Activated naive CD8-positive, alpha-beta T cell treated with anti-CD3 and anti-CD28 coated beads, Interleukin-2, amount 50 U/mL, for 24 hours (primary cell): ENCODE data around the gene ZNF511.

ENCODE experiments used
- ATAC-seq: fragments of 150-1000 bp; cut with Tn5 transposase; one replicate; pipeline ENCODE4 v1.10.0; 2021
- DNase-seq: peaks from one replicate; pipeline ENCODE4 v3.0.0; 2021
- H3K27ac Mint-ChIP-seq: one replicate; pipeline ENCODE4 v1.8.0; 2021; ENCODE audit warnings: mild to moderate bottlenecking, mixed read lengths
- H3K27me3 Mint-ChIP-seq: one replicate; pipeline ENCODE4 v1.8.0; 2021; ENCODE audit warnings: mixed read lengths
- H3K36me3 Mint-ChIP-seq: one replicate; pipeline ENCODE4 v1.8.0; 2021; ENCODE audit warnings: low read depth, mixed read lengths
- H3K4me1 Mint-ChIP-seq: one replicate; pipeline ENCODE4 v1.8.0; 2021; ENCODE audit warnings: mixed read lengths
- H3K4me3 Mint-ChIP-seq: one replicate; pipeline ENCODE4 v1.8.0; 2021; ENCODE audit warnings: mild to moderate bottlenecking, moderate library complexity, mixed read lengths
- H3K9me3 Mint-ChIP-seq: one replicate; pipeline ENCODE4 v1.8.0; 2021; ENCODE audit warnings: mixed read lengths

Gene ZNF511

DNA sequence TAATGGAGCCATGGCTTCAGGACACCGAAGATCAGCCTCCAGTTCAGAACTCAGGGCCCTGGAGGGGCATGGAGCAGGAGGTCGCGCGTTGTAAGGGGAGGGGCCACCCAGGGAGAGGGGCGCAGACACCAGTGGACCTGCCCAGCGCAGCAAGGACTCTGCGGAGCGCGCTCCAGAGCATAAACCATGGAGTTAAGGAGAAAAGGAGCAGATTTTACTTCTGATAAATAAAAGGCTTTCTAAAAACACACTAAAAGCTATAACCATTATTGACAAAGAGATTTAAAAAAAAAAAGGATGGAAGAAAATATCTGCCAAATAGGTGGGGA is 17.5 kb downstream of the ZNF511 start:
- H3K36me3 Mint-ChIP-seq: no peaks in the 10 kb centered on the region
- H3K27me3 Mint-ChIP-seq: peaks cover 37% of the 10 kb centered on the region
- H3K4me3 Mint-ChIP-seq: no peak overlapping the region
- peaks cover 11% of the 10 kb centered on the region for H3K4me1 Mint-ChIP-seq
- DNase-seq: no peak
- H3K9me3 Mint-ChIP-seq: no peaks in the 10 kb centered on the region
- H3K27ac Mint-ChIP-seq: no peak overlapping the region
- ATAC-seq: no peak

GRCh38 chr10:133326745-133327650 is 18.3 kb downstream of the ZNF511 start:
- no peaks in the 10 kb centered on the region for H3K36me3 Mint-ChIP-seq
- DNase-seq: no peak
- peaks cover 11% of the 10 kb centered on the region for H3K4me1 Mint-ChIP-seq
- no peak for ATAC-seq
- H3K4me3 Mint-ChIP-seq: no peak overlapping the region
- H3K9me3 Mint-ChIP-seq: no peaks in the 10 kb centered on the region
- H3K27ac Mint-ChIP-seq: no peak overlapping the region
- H3K27me3 Mint-ChIP-seq: peaks cover 42% of the 10 kb centered on the region

GRCh38 chr10:133327651-133328357 is 19.1 kb downstream of the ZNF511 start:
- peaks cover 11% of the 10 kb centered on the region for H3K4me1 Mint-ChIP-seq
- H3K27me3 Mint-ChIP-seq: peaks cover 50% of the 10 kb centered on the region
- no peak overlapping the region for H3K4me3 Mint-ChIP-seq
- no peak for DNase-seq
- no peaks in the 10 kb centered on the region for H3K36me3 Mint-ChIP-seq
- no peak overlapping the region for H3K27ac Mint-ChIP-seq
- no peak for ATAC-seq
- no peaks in the 10 kb centered on the region for H3K9me3 Mint-ChIP-seq

DNA sequence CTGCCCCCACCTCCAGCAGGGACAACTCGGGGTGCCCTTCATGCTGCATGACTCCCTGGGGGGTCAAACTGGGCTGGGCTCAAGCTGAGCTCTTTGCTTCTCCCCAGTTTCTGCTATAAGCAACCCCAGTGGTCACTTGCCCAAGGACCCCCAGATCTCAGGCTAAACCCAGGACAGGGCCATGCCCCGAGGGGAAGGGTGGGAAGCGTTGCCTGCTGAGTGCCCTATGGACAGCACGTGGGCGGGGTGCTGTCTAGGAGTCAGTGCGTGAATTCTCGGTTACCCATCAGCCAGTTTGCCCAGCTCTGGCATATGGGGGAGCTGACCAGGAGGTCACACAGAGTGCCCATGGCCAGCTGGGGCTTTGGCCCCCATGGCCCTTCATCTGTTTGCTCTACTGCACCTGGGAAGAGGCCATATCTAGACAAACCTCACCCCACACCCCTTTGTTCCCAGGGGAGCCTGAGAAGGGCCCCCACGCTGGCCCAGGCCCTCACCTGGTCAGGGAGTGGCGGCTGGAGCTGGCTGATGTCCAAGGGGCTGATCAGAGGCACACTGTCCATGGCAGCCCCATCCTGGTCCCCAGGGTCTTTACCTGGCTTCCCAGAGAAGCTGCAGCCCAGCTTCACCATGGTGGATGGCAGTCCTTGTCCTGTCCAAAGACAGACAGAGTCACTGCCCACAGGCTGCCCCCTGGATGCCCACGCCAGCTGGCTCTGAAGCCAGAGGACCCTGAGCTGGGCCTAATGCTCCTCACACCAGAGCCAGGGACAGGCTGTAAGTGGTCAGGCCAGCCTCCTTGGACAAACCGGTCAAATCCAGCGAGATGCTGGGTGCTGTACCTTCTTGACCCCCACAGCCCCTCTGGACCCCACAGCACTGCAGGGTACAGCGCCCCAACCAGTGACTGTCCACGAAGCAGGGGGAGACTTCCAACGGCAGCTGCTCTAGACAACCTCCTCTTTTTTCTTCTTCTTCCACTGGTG is 19.9 kb downstream of the ZNF511 start:
- Mint-ChIP-seq H3K27me3 (peaks cover 52% of the 10 kb centered on the region), H3K27ac (no peak overlapping the region), H3K4me1 (peaks cover 11% of the 10 kb centered on the region), H3K9me3 (no peaks in the 10 kb centered on the region), H3K4me3 (no peak overlapping the region), H3K36me3 (no peaks in the 10 kb centered on the region)
- DNase-seq (no peak), ATAC-seq (no peak)

DNA sequence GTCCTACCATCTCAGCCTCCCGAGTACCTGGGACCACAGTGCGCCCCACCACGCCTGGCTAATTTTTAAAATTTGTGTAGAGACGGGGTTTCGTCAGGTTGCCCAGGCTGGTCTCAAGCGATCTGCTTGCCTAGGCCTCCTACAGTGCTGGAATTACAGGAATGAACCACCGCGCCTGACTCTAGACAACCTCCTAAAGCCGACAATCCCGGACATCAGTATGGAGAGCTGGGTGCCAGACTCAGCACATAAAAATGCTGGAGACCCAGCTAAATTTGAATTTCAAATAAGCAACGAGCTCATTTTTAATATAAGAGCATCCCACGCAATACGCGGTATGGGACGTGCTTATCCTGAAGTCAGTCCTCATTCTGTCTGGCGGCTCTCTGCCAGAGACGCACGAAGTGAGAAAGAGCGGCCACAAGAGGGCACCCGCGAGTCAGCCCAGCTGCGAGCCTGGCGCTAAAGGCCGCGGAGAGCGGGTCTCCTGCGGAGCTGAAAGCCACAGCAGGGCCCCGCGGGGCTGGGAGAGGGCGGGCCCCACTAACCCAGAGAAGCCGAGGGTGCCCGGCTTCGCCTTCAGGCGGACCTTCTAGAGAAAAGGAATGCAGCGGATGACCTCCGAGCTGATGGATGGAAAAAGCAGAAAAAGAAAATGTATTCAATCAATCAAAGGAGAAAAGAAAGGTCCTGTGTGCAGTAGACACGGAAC is 20.9 kb downstream of the ZNF511 start:
- H3K27ac Mint-ChIP-seq: no peak overlapping the region
- H3K4me1 Mint-ChIP-seq: peaks cover 11% of the 10 kb centered on the region
- no peaks in the 10 kb centered on the region for H3K36me3 Mint-ChIP-seq
- H3K4me3 Mint-ChIP-seq: no peak overlapping the region
- H3K9me3 Mint-ChIP-seq: no peaks in the 10 kb centered on the region
- ATAC-seq: peak; percentile 92
- peaks cover 55% of the 10 kb centered on the region for H3K27me3 Mint-ChIP-seq
- peak; percentile 92 for DNase-seq

DNA sequence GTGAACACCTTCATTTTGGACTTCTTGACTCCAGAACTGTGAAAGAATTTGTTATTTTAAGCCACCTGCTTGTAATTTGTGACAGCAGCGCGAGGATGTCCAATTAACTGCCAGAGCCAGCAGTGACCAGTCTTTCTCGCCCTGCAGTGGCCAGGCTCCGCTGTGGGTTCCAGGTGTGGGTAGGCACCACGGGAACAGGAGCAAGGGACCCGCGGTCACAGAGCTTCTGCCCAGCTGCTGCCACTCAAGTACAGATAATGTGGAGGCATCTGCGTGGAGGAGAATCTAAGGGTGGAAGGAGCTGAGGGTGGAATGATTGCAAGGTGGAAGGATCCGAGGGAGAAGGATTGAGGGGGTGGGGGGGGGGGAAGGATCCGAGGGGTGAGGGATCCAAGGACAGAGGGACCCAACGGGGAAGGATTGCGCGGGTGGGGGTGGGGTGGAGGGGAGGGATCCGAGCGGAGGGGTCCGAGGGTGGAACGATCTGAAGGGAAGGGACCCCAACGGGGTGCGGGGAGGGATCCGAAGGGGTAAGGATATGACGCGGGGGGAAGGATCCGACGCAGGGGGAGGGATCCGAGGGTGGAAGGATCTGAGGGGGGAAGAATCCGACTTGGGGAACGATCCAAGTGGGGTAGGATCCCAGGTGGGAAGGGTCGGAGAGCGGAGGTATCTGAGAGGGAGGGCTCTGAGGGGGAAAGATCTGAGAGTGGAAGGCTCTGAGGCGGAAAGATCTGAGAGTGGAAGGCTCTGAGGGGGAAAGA is 24.4 kb downstream of the ZNF511 start:
- ATAC-seq: no peak
- Mint-ChIP-seq H3K36me3 (no peaks in the 10 kb centered on the region), H3K27me3 (peaks cover 38% of the 10 kb centered on the region), H3K9me3 (no peaks in the 10 kb centered on the region), H3K27ac (no peak overlapping the region), H3K4me3 (no peak overlapping the region), H3K4me1 (peaks cover 8% of the 10 kb centered on the region)
- DNase-seq: no peak

DNA sequence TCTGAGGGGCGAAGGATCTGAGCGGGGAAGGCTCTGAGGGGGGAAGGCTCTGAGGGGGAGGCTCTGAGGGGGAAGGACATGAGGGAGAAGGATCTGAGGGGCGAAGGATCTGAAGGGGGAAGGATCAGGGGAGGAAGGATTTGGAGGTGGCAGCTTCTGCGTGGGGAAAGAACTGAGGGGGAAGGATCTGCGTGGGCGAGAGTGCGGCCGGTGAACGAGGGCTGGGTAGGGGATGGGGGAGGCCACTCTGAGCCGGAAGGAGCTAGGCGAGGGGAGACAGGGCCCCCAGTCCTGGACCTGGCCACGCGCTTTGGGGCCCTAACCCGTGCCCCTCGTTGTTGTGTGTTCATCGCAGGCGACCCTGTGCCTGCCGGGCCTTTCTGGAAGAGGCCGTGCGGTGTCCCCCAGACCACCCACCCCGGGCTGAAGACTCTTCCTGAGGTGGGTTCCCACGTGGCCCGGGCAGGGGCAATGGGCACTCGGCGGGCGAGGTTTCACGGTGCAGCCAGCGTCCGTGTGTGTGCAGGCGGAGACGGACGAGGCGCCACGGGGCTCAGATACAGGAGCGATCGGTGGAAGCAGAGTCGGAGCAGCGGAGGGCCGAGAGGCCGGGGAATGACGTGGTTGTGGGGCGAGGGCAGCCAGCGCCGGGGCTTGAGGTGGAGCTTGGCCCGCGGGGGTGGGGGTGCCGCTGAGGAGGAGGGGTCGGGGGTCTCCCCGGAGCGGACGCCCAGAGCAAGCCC is 26.0 kb downstream of the ZNF511 start:
- peak; percentile 33 for DNase-seq
- peaks cover 8% of the 10 kb centered on the region for H3K4me1 Mint-ChIP-seq

DNA sequence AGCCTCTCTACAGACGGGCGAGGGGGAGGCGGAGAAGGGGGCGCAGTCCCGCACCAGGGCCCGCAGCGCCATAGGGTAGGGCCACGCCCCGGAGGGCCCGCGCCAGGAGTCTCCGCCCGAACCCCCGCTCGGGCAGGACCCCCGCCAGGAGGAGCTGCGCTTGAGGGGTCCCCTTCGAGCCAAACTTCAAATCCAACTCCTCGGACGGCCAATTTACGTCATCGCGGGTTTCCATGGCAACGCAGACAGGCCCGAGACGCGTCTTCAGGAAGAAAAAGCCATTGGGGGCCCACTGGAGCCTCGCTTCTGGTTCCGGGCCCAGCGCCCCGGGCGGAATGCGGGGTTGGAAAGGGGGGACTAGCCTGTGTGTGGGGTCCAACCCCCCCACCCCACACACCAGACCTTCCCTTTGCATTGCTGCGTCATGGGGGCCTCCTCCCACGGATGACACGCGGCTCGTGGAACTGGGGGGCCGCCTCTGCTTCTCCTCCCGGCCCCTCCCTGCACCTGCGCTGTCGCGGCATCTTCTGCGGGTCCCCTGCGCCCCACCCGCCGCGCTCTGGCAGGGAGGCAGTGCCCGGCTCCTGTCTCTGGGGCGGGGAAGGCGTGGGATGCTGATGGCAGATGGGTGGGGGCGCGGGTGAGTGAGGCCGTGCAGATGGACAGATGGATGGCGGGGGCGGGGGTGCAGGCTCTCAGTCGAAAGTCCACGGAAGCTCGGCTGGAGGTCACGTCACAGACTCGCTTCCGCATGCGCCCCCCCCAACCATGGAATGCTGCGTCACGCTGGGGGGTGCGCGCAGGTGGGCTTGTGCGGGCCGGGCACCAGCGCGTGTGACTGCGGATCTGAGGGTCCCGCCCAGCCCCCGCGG is 26.8 kb downstream of the ZNF511 start:
- no peaks in the 10 kb centered on the region for H3K9me3 Mint-ChIP-seq
- H3K27me3 Mint-ChIP-seq: peaks cover 30% of the 10 kb centered on the region
- no peaks in the 10 kb centered on the region for H3K36me3 Mint-ChIP-seq
- DNase-seq (peak; percentile 80), ATAC-seq (peak; percentile 20)
- H3K4me3 Mint-ChIP-seq: peak overlapping the region; percentile 38
- peaks cover 5% of the 10 kb centered on the region for H3K4me1 Mint-ChIP-seq
- H3K27ac Mint-ChIP-seq: no peak overlapping the region

More for the DNA sequence above, 26.0 kb downstream of the ZNF511 start:
- ATAC-seq: no peak
- H3K27me3 Mint-ChIP-seq: peaks cover 33% of the 10 kb centered on the region
- H3K4me3 Mint-ChIP-seq: peak overlapping the region; percentile 72
- H3K9me3 Mint-ChIP-seq: no peaks in the 10 kb centered on the region
- H3K36me3 Mint-ChIP-seq: no peaks in the 10 kb centered on the region
- H3K27ac Mint-ChIP-seq: no peak overlapping the region

DNA sequence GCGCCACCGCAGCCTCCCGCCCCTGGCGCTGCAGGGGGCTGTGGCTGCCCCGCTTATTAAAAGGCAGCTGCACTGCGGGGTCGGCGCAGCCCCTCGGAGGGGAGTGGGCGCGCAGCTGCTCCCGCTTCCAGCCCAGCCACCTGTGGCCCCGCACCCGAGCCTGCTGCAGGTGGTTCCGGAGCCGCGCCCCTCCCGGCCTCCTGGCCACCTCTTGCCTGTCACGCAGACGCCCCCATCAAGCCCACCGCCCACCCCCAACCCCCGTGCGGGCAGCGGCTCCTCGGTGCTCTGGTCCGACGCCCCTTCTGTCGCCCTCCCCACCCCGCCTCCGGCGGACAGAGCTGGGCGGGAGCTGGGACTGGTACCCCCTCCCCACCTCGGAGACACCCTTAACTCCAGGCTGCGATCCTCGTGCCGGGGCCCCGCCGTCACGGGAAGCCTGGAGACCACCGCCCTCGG is 27.4 kb downstream of the ZNF511 start:
- no peaks in the 10 kb centered on the region for H3K36me3 Mint-ChIP-seq

DNA sequence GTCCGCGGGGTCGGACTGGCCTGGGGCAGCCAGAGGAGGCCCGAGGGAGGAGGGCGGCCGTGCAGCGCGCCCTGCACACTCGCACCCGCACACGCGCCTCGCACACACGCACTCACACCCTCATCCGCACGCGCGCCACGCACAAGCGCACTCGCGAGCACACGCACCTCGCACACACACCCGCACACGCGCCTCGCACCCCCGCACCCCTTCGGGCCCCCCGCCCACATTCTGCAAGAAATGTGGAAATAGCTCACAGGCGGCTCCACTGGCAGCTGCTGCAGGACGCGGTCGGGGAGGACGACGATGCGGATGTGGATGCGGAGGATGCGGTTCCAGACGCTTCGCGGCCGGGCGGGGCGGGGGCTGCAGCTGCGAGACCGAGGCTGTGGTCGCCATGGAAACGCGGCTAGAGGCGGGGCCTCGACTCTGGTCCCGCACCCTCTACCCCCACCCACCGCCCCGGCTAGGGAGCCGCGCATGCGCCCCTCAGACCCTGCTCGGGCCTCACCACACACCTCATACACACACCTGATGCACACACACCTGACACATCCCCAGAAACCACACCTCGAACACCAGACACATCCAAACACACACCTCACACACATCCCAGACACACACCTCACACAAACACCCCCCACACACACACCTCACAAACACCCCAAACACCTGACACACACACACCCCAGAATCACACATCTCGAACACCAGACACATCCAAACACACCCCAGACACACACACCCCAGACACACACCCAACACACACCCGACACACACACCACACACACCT is 28.1 kb downstream of the ZNF511 start, which contains the start of gene CALY:
Gene CALY, minus strand, starts transcription at position 320 of the 793 bp plus-strand sequence. CDS start 7,907 bp downstream, outside the sequence.
- Mint-ChIP-seq H3K9me3 (no peaks in the 10 kb centered on the region), H3K4me3 (peak within 1 kb of the TSS; percentile 38), H3K36me3 (no peaks in the 10 kb centered on the region), H3K27me3 (peaks cover 25% of the 10 kb centered on the region), H3K27ac (no peak within 1 kb of the TSS), H3K4me1 (peaks cover 5% of the 10 kb centered on the region)
- ATAC-seq: peak; percentile 33
- DNase-seq: peak; percentile 71

More for the DNA sequence above, 27.4 kb downstream of the ZNF511 start:
- peaks cover 5% of the 10 kb centered on the region for H3K4me1 Mint-ChIP-seq
- H3K9me3 Mint-ChIP-seq: no peaks in the 10 kb centered on the region
- ATAC-seq (no peak), DNase-seq (no peak)
- H3K27me3 Mint-ChIP-seq: peaks cover 27% of the 10 kb centered on the region
- H3K27ac Mint-ChIP-seq: no peak overlapping the region
- no peak overlapping the region for H3K4me3 Mint-ChIP-seq

GRCh38 chr10:133337370-133337725 is 28.6 kb downstream of the ZNF511 start:
- H3K4me3 Mint-ChIP-seq: no peak overlapping the region
- ATAC-seq: no peak
- peaks cover 5% of the 10 kb centered on the region for H3K4me1 Mint-ChIP-seq
- DNase-seq: no peak
- no peaks in the 10 kb centered on the region for H3K9me3 Mint-ChIP-seq
- no peaks in the 10 kb centered on the region for H3K36me3 Mint-ChIP-seq
- peaks cover 23% of the 10 kb centered on the region for H3K27me3 Mint-ChIP-seq
- no peak overlapping the region for H3K27ac Mint-ChIP-seq
